ENCODE measurements around the gene KCNMA1. TPM values are rescaled to one million over a fixed set of nuclear protein-coding genes. Genes with fewer than 3 reads are reported as not detected.

KCNMA1 gene
- total RNA-seq, 1 donor, result 106 TPM

- TF ChIP-seq CTCF (IDR thresholded peaks at IDR 0.05; ENCODE audit: insufficient read depth, low read length), result no peak
- H3K4me3 ChIP-seq (ENCODE audit: low read depth, low read length), result no peak overlapping the region
- no peak for DNase-seq (ENCODE audit: low read depth)
Measured at GRCh38 chr10:77452952-77453564, 184.6 kb downstream of the KCNMA1 start.

GRCh38 chr10:77451886-77452285, 185.7 kb downstream of the KCNMA1 start:
- no peak overlapping the region for H3K4me3 ChIP-seq (ENCODE audit: low read depth, low read length)
- no peak for TF ChIP-seq CTCF (IDR thresholded peaks at IDR 0.05; ENCODE audit: insufficient read depth, low read length)
- DNase-seq (ENCODE audit: low read depth), result no peak

- no peak overlapping the region for H3K4me3 ChIP-seq (ENCODE audit: low read depth, low read length)
- no peak for DNase-seq (ENCODE audit: low read depth)
- TF ChIP-seq CTCF (IDR thresholded peaks at IDR 0.05; ENCODE audit: insufficient read depth, low read length), result no peak
Measured at GRCh38 chr10:77448226-77448625, 189.4 kb downstream of the KCNMA1 start.

- DNase-seq (ENCODE audit: low read depth), result no peak
- no peak for TF ChIP-seq CTCF (IDR thresholded peaks at IDR 0.05; ENCODE audit: insufficient read depth, low read length)
- no peak overlapping the region for H3K4me3 ChIP-seq (ENCODE audit: low read depth, low read length)
Measured at GRCh38 chr10:77446700-77447099, 190.9 kb downstream of the KCNMA1 start.

- DNase-seq (ENCODE audit: low read depth), result no peak
- H3K4me3 ChIP-seq (ENCODE audit: low read depth, low read length), result no peak overlapping the region
- TF ChIP-seq CTCF (IDR thresholded peaks at IDR 0.05; ENCODE audit: insufficient read depth, low read length), result no peak
Measured at GRCh38 chr10:77445547-77445946, 192.1 kb downstream of the KCNMA1 start.

GRCh38 chr10:77444041-77444440, 193.6 kb downstream of the KCNMA1 start:
- TF ChIP-seq CTCF (IDR thresholded peaks at IDR 0.05; ENCODE audit: insufficient read depth, low read length), result no peak
- DNase-seq (ENCODE audit: low read depth), result no peak
- H3K4me3 ChIP-seq (ENCODE audit: low read depth, low read length), result no peak overlapping the region

- H3K4me3 ChIP-seq (ENCODE audit: low read depth, low read length), result no peak overlapping the region
- TF ChIP-seq CTCF (IDR thresholded peaks at IDR 0.05; ENCODE audit: insufficient read depth, low read length), result no peak
- no peak for DNase-seq (ENCODE audit: low read depth)
Measured at GRCh38 chr10:77442699-77443189, 194.9 kb downstream of the KCNMA1 start.
